HCT116 (cell line): ENCODE measurements around the gene TBP. TPM values are rescaled to one million over a fixed set of nuclear protein-coding genes. Genes with fewer than 3 reads are reported as not detected.
A peak's percentile ranks its signal among the peaks of the same experiment; 100 is the strongest.

Source experiments
- ATAC-seq: fragments of 200-7000 bp; cut with Tn5 transposase; 2 replicates; pipeline ENCODE4 v1.9.1; 2020; ENCODE audit warnings: mild to moderate bottlenecking, moderate library complexity
- BruUV-seq: library from RNA; stranded (reverse); fragments of 400-500 nt; replicated peaks from 2 replicates; lab custom pipeline; 2021; lab: Mats Ljungman, UMichigan
- CTCF ChIA-PET: fragments of 300-600 bp; sonication (Branson Sonifier 250); formaldehyde crosslinking; loops from one replicate; lab custom pipeline; 2021; ENCODE audit warnings: antibody characterized with exemption; lab: Charles Lee
- POLR2A ChIA-PET: fragments of 300-600, 350-600 bp; sonication (Branson Sonifier 250); formaldehyde crosslinking; loops from one replicate; lab custom pipeline; 2021; ENCODE audit warnings: antibody characterized with exemption; lab: Charles Lee
- RAD21 ChIA-PET, 2 experiments: fragments of 300-600 bp; sonication (Branson Sonifier 250); formaldehyde crosslinking; loops; one replicate each; lab custom pipeline; 2023; ENCODE audit warnings: low total read pairs in 2 of 2; ENCODE audit not compliant: uncharacterized antibody in 2 of 2, unreplicated experiment in 2 of 2, low non-redundant PET in 1 of 2; lab: Charles Lee
- DNase-seq: peaks from one replicate; pipeline ENCODE4 v3.0.0-alpha.2; 2010; ENCODE audit warnings: low read depth, low spot score
- H2AFZ ChIP-seq: fragments of 200-600 bp; shearing (Covaris generic), sonication (generic); 2 replicates; pipeline ENCODE4 v1.6.1; 2017; ENCODE audit warnings: low read depth, mixed run types, mixed read lengths, antibody characterized with exemption, low read length; ENCODE audit not compliant: poor library complexity, severe bottlenecking
- H3K27ac ChIP-seq: 2 replicates; pipeline ENCODE4 v1.5.1; 2012; ENCODE audit warnings: low read depth, low read length
- H3K27me3 ChIP-seq: fragments of 200-600 bp; sonication (generic); 2 replicates; pipeline ENCODE4 v1.6.1; 2016; ENCODE audit warnings: mixed run types, low read length, mixed read lengths; ENCODE audit not compliant: insufficient read depth
- H3K36me3 ChIP-seq, 2 experiments: fragments of 200-500 bp in 1 of 2; fragments of 200-600 bp in 1 of 2; sonication (Bioruptor generic) in 1 of 2; sonication (generic) in 1 of 2; 2 replicates each; pipeline versions ENCODE4 v1.5.1 to v1.6.1; 2014 to 2016; ENCODE audit warnings: low read length in 2 of 2, inconsistent platforms in 1 of 2, mixed read lengths in 1 of 2, mixed run types in 1 of 2; ENCODE audit not compliant: insufficient read depth in 2 of 2, control insufficient read depth in 1 of 2
- H3K4me1 ChIP-seq, 2 experiments: fragments of 200-600 bp in 1 of 2; sonication (generic) in 1 of 2; 2 replicates each; pipeline versions ENCODE4 v1.5.1 to v1.6.1; 2012 to 2017; ENCODE audit warnings: low read length in 2 of 2, inconsistent platforms in 1 of 2, mild to moderate bottlenecking in 1 of 2, mixed read lengths in 1 of 2, mixed run types in 1 of 2, moderate library complexity in 1 of 2; ENCODE audit not compliant: insufficient read depth in 2 of 2, control insufficient read depth in 1 of 2
- H3K4me2 ChIP-seq: fragments of 200-600 bp; sonication (generic); 2 replicates; pipeline ENCODE4 v1.6.1; 2017; ENCODE audit warnings: mixed run types, low read length, mixed read lengths
- H3K4me3 ChIP-seq, 2 experiments: fragments of 200-600 bp in 1 of 2; sonication (generic) in 1 of 2; replicated peaks in 1 of 2; 2 replicates each; pipeline ENCODE4 v1.5.1; 2011 to 2016; ENCODE audit warnings: low read length in 2 of 2, control low read depth in 1 of 2, low read depth in 1 of 2, mild to moderate bottlenecking in 1 of 2, mixed read lengths in 1 of 2, mixed run types in 1 of 2
- H3K79me2 ChIP-seq: fragments of 200-600 bp; sonication (generic); 2 replicates; pipeline ENCODE4 v1.6.1; 2017; ENCODE audit warnings: mild to moderate bottlenecking, mixed run types, low read length, moderate library complexity, mixed read lengths; ENCODE audit not compliant: insufficient read depth
- H3K9ac ChIP-seq: fragments of 200-600 bp; sonication (generic); 2 replicates; pipeline ENCODE4 v1.6.1; 2016; ENCODE audit warnings: low read length, mixed read lengths
- H3K9me2 ChIP-seq: fragments of 200-600 bp; sonication (generic), shearing (Covaris generic); 2 replicates; pipeline ENCODE4 v1.6.1; 2017; ENCODE audit warnings: mixed run types, mild to moderate bottlenecking, moderate library complexity; ENCODE audit not compliant: insufficient read depth
- H3K9me3 ChIP-seq, 2 experiments: fragments of 200-500 bp in 1 of 2; fragments of 200-600 bp in 1 of 2; sonication (Bioruptor generic) in 1 of 2; sonication (generic) in 1 of 2; 2 replicates each; pipeline ENCODE4 v1.6.1; 2014 to 2017; ENCODE audit warnings: low read length in 2 of 2, mixed read lengths in 2 of 2, inconsistent platforms in 1 of 2, low read depth in 1 of 2, mild to moderate bottlenecking in 1 of 2, mixed run types in 1 of 2, moderate library complexity in 1 of 2; ENCODE audit not compliant: control insufficient read depth in 1 of 2, insufficient read depth in 1 of 2
- H4K20me1 ChIP-seq: fragments of 200-600 bp; sonication (generic), shearing (Covaris generic); 2 replicates; pipeline ENCODE4 v1.6.1; 2017; ENCODE audit warnings: mixed run types, mild to moderate bottlenecking, moderate library complexity; ENCODE audit not compliant: insufficient read depth
- CBX3 ChIP-seq: IDR thresholded peaks from 2 replicates; pipeline ENCODE4 v1.6.1; 2012; ENCODE audit warnings: low read depth
- CEBPB ChIP-seq: IDR thresholded peaks from 2 replicates; pipeline ENCODE4 v1.6.1; 2012; ENCODE audit warnings: low read depth
- CTCF ChIP-seq, 3 experiments: fragments of 200-600 bp in 1 of 3; sonication (generic) in 1 of 3; IDR thresholded peaks in 2 of 3; conservative IDR thresholded peaks in 1 of 3; 2 replicates each; pipeline ENCODE4 v1.5.1; 2012 to 2017; ENCODE audit warnings: low read depth in 2 of 3, low read length in 2 of 3, antibody characterized with exemption in 1 of 3, borderline replicate concordance in 1 of 3, control low read depth in 1 of 3, mild to moderate bottlenecking in 1 of 3, mixed read lengths in 1 of 3, mixed run types in 1 of 3, moderate library complexity in 1 of 3; ENCODE audit not compliant: insufficient read depth in 1 of 3
- EGR1 ChIP-seq: IDR thresholded peaks from 2 replicates; pipeline ENCODE4 v1.6.1; 2012; ENCODE audit warnings: low read depth
- EZH2 ChIP-seq: fragments of 200-600 bp; sonication (generic); IDR thresholded peaks from 2 replicates; pipeline ENCODE4 v1.6.1; 2017; ENCODE audit warnings: antibody characterized with exemption, mixed run types
- MAX ChIP-seq: IDR thresholded peaks from 2 replicates; pipeline ENCODE4 v1.6.1; 2012
- POLR2A ChIP-seq: IDR thresholded peaks from 2 replicates; pipeline ENCODE4 v1.7.0; 2011; ENCODE audit warnings: borderline replicate concordance; ENCODE audit not compliant: insufficient read depth, insufficient read length; ENCODE audit errors: extremely low read depth
- POLR2AphosphoS5 ChIP-seq: IDR thresholded peaks from 2 replicates; pipeline ENCODE4 v1.6.1; 2011; ENCODE audit warnings: mild to moderate bottlenecking, low read depth, low read length, moderate library complexity
- RAD21 ChIP-seq: IDR thresholded peaks from 2 replicates; pipeline ENCODE4 v1.6.1; 2012; ENCODE audit warnings: low read depth, mild to moderate bottlenecking
- SIN3A ChIP-seq: IDR thresholded peaks from 2 replicates; pipeline ENCODE4 v1.6.1; 2012; ENCODE audit warnings: low read depth
- SP1 ChIP-seq: IDR thresholded peaks from 2 replicates; pipeline ENCODE4 v1.6.1; 2012; ENCODE audit warnings: low read depth
- intact Hi-C: fragments of 100-400 bp; cut with micrococcal nuclease; formaldehyde crosslinking; loops from 2 replicates; pipeline ENCODE4 v1.10.0; 2022
- total RNA-seq: library from RNA; stranded (reverse); gene quantifications from one replicate; pipeline ENCODE4 v1.2.1, GENCODE V29; 2021; ENCODE audit not compliant: unreplicated experiment
- TF ChIP-seq, protein P1 (sequence below): IDR thresholded peaks from 2 replicates; pipeline ENCODE4 v1.6.1; 2012; ENCODE audit warnings: low read depth

TBP gene
- total RNA-seq, 1 experiment from 2014 or later, result 22.7 TPM

DNA sequence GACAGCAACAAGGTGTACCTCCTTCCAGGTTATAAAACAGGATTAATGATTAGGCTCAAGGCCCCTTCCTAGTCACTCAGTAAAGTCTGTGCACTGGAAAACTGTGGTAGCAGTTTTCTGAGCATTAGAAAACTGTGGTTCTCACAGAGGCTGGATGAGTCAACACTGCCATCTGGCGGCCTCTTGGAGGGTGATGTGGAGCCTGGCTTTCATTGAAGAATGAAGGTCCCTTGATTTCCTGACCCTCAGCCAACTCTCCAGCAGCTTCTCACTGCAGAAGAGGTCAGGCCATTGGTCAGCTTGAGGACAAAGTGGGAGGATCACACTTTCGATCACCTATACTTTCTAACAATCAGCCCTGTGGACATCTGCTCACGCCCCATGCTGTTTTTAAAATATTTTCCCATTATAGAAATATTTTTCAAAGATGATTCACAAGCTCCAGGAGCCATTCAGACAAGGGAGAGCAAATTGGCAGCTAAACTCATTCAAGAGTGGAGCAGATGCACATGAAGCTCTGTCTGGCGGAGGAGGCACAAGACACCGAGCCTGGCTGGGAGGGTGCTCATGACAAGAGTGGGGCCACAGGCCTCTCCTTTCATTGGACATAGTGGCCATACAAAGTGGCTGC is 24.2 kb upstream of the TBP start:
- Histone ChIP-seq H4K20me1 (no peaks in the 10 kb centered on the region), H2AFZ (no peak overlapping the region), H3K4me2 (no peak overlapping the region), H3K79me2 (no peaks in the 10 kb centered on the region), H3K27ac (no peak overlapping the region), H3K9me2 (no peaks in the 10 kb centered on the region), H3K9ac (no peak overlapping the region), H3K9me3 (no peaks in the 10 kb centered on the region), H3K4me1 (no peaks in the 10 kb centered on the region), H3K36me3 (peaks cover 12 to 13% of the 10 kb centered on the region in 2 experiments; a peak in 3 of 4 replicates), H3K4me3 (no peak overlapping the region), H3K27me3 (no peaks in the 10 kb centered on the region)
- peak; percentile 92 for ATAC-seq
- ChIA-PET CTCF (interaction anchor here (0.9 to 2.4 kb wide), 8 partner anchors 12 to 1573 kb away, joined by 3 to 14 read pairs (median 4); partner anchors contain the start of gene TBP), POLR2A (no interaction called here), RAD21 (no interaction called here)
- peak; percentile 52 for DNase-seq
- TF ChIP-seq CEBPB, result no peak
- no peak for TF ChIP-seq EZH2
- no peak for TF ChIP-seq POLR2AphosphoS5
- no peak for TF ChIP-seq POLR2A
- TF ChIP-seq RAD21, result peak; percentile 94
- TF ChIP-seq MAX, result no peak
- no peak for TF ChIP-seq SIN3A
- TF ChIP-seq CTCF (IDR thresholded peaks at IDR 0.05 in 2 of 3, conservative IDR thresholded peaks at IDR 0.05 in 1 of 3; ENCODE audit: borderline replicate concordance in 1 of 3, insufficient read depth in 1 of 3, low read depth in 2 of 3, low read length in 2 of 3), result peak; percentile 84 to 92 (median 91)
- TF ChIP-seq SP1, result no peak
- no peak for TF ChIP-seq CBX3
- no peak for TF ChIP-seq EGR1
- TF ChIP-seq, protein P1, sequence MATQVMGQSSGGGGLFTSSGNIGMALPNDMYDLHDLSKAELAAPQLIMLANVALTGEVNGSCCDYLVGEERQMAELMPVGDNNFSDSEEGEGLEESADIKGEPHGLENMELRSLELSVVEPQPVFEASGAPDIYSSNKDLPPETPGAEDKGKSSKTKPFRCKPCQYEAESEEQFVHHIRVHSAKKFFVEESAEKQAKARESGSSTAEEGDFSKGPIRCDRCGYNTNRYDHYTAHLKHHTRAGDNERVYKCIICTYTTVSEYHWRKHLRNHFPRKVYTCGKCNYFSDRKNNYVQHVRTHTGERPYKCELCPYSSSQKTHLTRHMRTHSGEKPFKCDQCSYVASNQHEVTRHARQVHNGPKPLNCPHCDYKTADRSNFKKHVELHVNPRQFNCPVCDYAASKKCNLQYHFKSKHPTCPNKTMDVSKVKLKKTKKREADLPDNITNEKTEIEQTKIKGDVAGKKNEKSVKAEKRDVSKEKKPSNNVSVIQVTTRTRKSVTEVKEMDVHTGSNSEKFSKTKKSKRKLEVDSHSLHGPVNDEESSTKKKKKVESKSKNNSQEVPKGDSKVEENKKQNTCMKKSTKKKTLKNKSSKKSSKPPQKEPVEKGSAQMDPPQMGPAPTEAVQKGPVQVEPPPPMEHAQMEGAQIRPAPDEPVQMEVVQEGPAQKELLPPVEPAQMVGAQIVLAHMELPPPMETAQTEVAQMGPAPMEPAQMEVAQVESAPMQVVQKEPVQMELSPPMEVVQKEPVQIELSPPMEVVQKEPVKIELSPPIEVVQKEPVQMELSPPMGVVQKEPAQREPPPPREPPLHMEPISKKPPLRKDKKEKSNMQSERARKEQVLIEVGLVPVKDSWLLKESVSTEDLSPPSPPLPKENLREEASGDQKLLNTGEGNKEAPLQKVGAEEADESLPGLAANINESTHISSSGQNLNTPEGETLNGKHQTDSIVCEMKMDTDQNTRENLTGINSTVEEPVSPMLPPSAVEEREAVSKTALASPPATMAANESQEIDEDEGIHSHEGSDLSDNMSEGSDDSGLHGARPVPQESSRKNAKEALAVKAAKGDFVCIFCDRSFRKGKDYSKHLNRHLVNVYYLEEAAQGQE, result no peak
- intact Hi-C loops, result loop anchor here (1.0 to 10.0 kb wide), 6 partner anchors 235 to 1635 kb away; partner anchors contain the start of genes C6orf120, DLL1 and WDR27
- BruUV-seq, result no TSS peak
